Ishikawa (cell line): ENCODE data around the gene CYB561D1.

ENCODE experiments used
- CEBPB ChIP-seq: IDR thresholded peaks from 2 replicates; pipeline ENCODE4 v1.6.1; 2012
- EP300 ChIP-seq: IDR thresholded peaks from 2 replicates; pipeline ENCODE4 v1.6.1; 2012; ENCODE audit warnings: borderline replicate concordance
- FOXM1 ChIP-seq: IDR thresholded peaks from 2 replicates; pipeline ENCODE4 v1.6.1; 2012; ENCODE audit warnings: low read depth, borderline replicate concordance
- NFIC ChIP-seq: IDR thresholded peaks from 2 replicates; pipeline ENCODE4 v1.6.1; 2012
- RAD21 ChIP-seq: IDR thresholded peaks from 2 replicates; pipeline ENCODE4 v1.6.1; 2012; ENCODE audit warnings: low read depth
- TAF1 ChIP-seq: IDR thresholded peaks from 2 replicates; pipeline ENCODE4 v1.6.1; 2012; ENCODE audit warnings: low read depth, mild to moderate bottlenecking
- TEAD4 ChIP-seq: IDR thresholded peaks from 2 replicates; pipeline ENCODE4 v1.6.1; 2012
- YY1 ChIP-seq: IDR thresholded peaks from 2 replicates; pipeline ENCODE4 v1.6.1; 2012; ENCODE audit warnings: low read depth
- ZBTB7A ChIP-seq: IDR thresholded peaks from 2 replicates; pipeline ENCODE4 v1.6.1; 2012; ENCODE audit warnings: low read depth
- TF ChIP-seq, protein P1 (sequence below): IDR thresholded peaks from 2 replicates; pipeline ENCODE4 v1.6.1; 2012

DNA sequence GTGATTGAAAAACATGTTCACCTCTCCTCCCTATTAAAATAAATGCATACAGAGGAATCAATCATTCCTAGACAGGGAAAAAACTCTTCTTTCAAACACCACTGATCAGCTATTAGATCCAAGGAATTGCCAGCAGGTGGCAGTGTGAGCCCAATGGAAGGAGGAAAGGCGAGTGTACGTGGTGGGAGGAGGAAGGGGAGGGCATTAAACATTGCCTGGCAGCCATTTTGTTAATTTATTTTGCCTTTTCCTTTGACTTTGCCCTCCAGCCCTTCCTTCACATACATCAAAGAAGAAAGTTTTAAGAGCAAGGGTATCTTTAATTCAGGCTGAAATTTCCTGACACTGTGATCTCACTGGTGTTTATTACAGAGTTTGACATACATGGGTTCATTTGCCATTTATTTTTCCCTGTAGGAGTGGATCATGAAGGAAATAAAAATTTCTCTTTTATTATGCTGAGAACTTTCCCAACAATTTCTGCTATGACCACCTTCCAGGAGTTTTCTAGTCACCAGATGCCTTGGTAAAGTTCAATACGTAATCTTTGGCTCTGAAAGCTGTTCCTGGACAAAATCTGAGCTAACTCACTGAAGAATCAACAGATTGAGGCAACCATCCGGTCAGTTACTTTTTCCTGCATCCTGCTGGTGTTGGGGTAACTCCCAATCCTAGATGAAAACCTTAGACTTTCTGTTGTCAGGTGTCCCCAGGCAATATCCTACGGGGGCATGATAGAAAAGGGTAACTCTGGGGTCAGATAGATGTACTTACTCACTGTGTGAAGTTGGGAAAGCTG, 52.6 kb downstream of the CYB561D1 start:
- TF ChIP-seq TAF1 (no peak), EP300 (no peak), CEBPB (no peak), NFIC (no peak), YY1 (peak; percentile 90), ZBTB7A (no peak), FOXM1 (no peak), RAD21 (peak; percentile 97), TEAD4 (no peak)
- TF ChIP-seq, protein P1, sequence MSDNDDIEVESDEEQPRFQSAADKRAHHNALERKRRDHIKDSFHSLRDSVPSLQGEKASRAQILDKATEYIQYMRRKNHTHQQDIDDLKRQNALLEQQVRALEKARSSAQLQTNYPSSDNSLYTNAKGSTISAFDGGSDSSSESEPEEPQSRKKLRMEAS = no peak
